ENCODE measurements around the gene SF3A1. TPM values are rescaled to one million over a fixed set of nuclear protein-coding genes. Genes with fewer than 3 reads are reported as not detected.

The SF3A1 gene
- total RNA-seq, 1 experiment from 2014 or later, result 182 TPM

GRCh38 chr22:30333707-30334087 is 23.0 kb downstream of the SF3A1 start:
- H3K9me3 Mint-ChIP-seq (ENCODE audit: unreplicated experiment), result no peaks in the 10 kb centered on the region
- POLR2A ChIA-PET, result no interaction called here
- H3K36me3 Mint-ChIP-seq (ENCODE audit: insufficient read depth, unreplicated experiment), result peaks cover 75% of the 10 kb centered on the region
- CTCF ChIA-PET, result interaction anchor here (1.5 to 1.7 kb wide), 2 partner anchors 46 to 54 kb away, joined by 5 to 6 read pairs; partner anchors contain the start of gene RNF215
- intact Hi-C loops (cut with micrococcal nuclease; ENCODE audit: unreplicated experiment), result no loop called here
- Histone ChIP-seq H3K36me3 (ENCODE audit: control insufficient read depth, insufficient read depth, low read length) (peaks cover 2% of the 10 kb centered on the region), H3K27me3 (replicated peaks; ENCODE audit: control insufficient read depth, insufficient read depth, low read length) (no peaks in the 10 kb centered on the region), H3K4me1 (peaks cover 1% of the 10 kb centered on the region), H3K4me3 (ENCODE audit: low read depth, low read length) (no peak overlapping the region), H3K9me3 (no peaks in the 10 kb centered on the region)
- TF ChIP-seq, protein P1, sequence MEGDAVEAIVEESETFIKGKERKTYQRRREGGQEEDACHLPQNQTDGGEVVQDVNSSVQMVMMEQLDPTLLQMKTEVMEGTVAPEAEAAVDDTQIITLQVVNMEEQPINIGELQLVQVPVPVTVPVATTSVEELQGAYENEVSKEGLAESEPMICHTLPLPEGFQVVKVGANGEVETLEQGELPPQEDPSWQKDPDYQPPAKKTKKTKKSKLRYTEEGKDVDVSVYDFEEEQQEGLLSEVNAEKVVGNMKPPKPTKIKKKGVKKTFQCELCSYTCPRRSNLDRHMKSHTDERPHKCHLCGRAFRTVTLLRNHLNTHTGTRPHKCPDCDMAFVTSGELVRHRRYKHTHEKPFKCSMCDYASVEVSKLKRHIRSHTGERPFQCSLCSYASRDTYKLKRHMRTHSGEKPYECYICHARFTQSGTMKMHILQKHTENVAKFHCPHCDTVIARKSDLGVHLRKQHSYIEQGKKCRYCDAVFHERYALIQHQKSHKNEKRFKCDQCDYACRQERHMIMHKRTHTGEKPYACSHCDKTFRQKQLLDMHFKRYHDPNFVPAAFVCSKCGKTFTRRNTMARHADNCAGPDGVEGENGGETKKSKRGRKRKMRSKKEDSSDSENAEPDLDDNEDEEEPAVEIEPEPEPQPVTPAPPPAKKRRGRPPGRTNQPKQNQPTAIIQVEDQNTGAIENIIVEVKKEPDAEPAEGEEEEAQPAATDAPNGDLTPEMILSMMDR (IDR thresholded peaks at IDR 0.05; ENCODE audit: insufficient read depth in 1 of 2, low read depth in 1 of 2, low read length in 1 of 2, severe bottlenecking in 1 of 2, unreplicated experiment in 1 of 2), result no peak
- H3K27me3 Mint-ChIP-seq (ENCODE audit: insufficient read depth, unreplicated experiment), result no peaks in the 10 kb centered on the region
- no peak for DNase-seq
- H3K4me3 Mint-ChIP-seq (ENCODE audit: unreplicated experiment), result no peak overlapping the region
- H3K4me1 Mint-ChIP-seq (ENCODE audit: low read depth, unreplicated experiment), result peaks cover 2% of the 10 kb centered on the region
- BruUV-seq (replicated peaks), result no TSS peak
- H3K27ac Mint-ChIP-seq (ENCODE audit: unreplicated experiment), result no peak overlapping the region

DNA sequence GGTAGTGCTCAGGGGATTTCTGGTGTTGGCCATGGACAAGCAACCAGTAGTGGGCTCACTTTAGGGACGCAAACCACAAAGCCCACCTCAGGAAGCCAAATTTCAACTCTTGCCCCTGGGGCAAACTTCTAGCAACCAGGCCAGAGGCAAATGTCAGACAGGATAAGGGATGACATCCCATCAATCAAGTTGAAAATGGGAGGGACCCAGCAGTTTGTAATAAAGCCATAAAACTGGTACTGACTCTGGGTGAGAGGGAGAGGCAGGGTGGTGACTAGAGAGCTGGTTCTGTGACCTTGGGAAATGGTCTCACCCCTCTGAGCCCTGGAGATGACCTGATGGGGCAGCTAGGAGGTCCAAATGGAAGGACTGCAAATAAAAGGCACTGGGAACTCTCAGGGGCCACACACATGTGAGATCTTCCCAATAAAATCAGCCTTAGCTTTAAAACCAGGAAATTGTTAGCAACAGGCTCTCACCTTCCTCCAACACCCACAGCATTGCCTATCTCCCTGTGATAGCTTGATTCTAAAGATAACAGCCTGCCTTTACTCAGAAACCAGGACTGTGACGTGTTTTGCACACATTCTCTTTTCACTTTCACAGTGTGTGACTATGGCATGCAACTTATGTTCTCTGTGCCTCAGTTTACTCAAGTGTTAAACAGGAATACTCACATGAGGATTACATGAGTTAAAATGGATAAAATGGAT is 23.5 kb downstream of the SF3A1 start:
- Mint-ChIP-seq H3K9me3 (ENCODE audit: unreplicated experiment) (no peaks in the 10 kb centered on the region), H3K4me1 (ENCODE audit: low read depth, unreplicated experiment) (peaks cover 8% of the 10 kb centered on the region), H3K27me3 (ENCODE audit: insufficient read depth, unreplicated experiment) (no peaks in the 10 kb centered on the region), H3K36me3 (ENCODE audit: insufficient read depth, unreplicated experiment) (peaks cover 75% of the 10 kb centered on the region), H3K27ac (ENCODE audit: unreplicated experiment) (no peak overlapping the region), H3K4me3 (ENCODE audit: unreplicated experiment) (no peak overlapping the region)
- no peaks in the 10 kb centered on the region for H3K27me3 ChIP-seq (replicated peaks; ENCODE audit: control insufficient read depth, insufficient read depth, low read length)
- BruUV-seq (replicated peaks), result no TSS peak
- peaks cover 2% of the 10 kb centered on the region for H3K36me3 ChIP-seq (ENCODE audit: control insufficient read depth, insufficient read depth, low read length)
- ChIA-PET POLR2A (no interaction called here), CTCF (interaction anchor here (1.5 to 1.7 kb wide), 2 partner anchors 45 to 54 kb away, joined by 5 to 6 read pairs; partner anchors contain the start of gene RNF215)
- TF ChIP-seq, protein P1 (IDR thresholded peaks at IDR 0.05; ENCODE audit: insufficient read depth in 1 of 2, low read depth in 1 of 2, low read length in 1 of 2, severe bottlenecking in 1 of 2, unreplicated experiment in 1 of 2), result no peak
- H3K4me3 ChIP-seq (ENCODE audit: low read depth, low read length), result no peak overlapping the region
- H3K4me1 ChIP-seq, result peaks cover 7% of the 10 kb centered on the region
- intact Hi-C loops (cut with micrococcal nuclease; ENCODE audit: unreplicated experiment), result no loop called here
- no peaks in the 10 kb centered on the region for H3K9me3 ChIP-seq
- no peak for DNase-seq

DNA sequence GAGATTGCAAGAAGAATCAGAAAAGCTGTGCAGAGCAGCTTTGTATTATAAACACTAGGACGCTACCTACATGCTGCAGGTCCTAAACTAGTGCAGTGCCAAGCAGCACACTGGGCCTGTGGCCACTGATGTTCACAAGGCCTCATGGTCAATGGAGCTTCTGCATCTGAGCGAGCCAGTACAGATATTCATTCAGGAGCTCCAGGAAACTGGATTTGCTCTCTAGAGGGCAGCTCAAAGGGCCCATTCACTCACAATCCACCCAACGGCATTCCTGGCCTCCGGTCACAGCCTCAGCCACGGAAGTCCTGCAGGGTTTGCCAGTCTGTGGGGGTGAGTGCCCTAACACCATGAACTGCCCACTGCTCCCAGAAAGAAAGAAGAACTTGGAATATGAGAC is 24.1 kb downstream of the SF3A1 start:
- H3K4me1 ChIP-seq, result peaks cover 13% of the 10 kb centered on the region
- Mint-ChIP-seq H3K27ac (ENCODE audit: unreplicated experiment) (no peak overlapping the region), H3K36me3 (ENCODE audit: insufficient read depth, unreplicated experiment) (peaks cover 75% of the 10 kb centered on the region), H3K4me1 (ENCODE audit: low read depth, unreplicated experiment) (peaks cover 14% of the 10 kb centered on the region), H3K27me3 (ENCODE audit: insufficient read depth, unreplicated experiment) (no peaks in the 10 kb centered on the region), H3K9me3 (ENCODE audit: unreplicated experiment) (no peaks in the 10 kb centered on the region), H3K4me3 (ENCODE audit: unreplicated experiment) (no peak overlapping the region)
- no TSS peak for BruUV-seq (replicated peaks)
- no peaks in the 10 kb centered on the region for H3K9me3 ChIP-seq
- H3K4me3 ChIP-seq (ENCODE audit: low read depth, low read length), result no peak overlapping the region
- no peak for DNase-seq
- POLR2A ChIA-PET, result no interaction called here
- TF ChIP-seq, protein P1 (IDR thresholded peaks at IDR 0.05; ENCODE audit: insufficient read depth in 1 of 2, low read depth in 1 of 2, low read length in 1 of 2, severe bottlenecking in 1 of 2, unreplicated experiment in 1 of 2), result no peak
- CTCF ChIA-PET, result interaction anchor here (1.5 to 1.7 kb wide), 2 partner anchors 45 to 55 kb away, joined by 5 to 6 read pairs; partner anchors contain the start of gene RNF215
- no peaks in the 10 kb centered on the region for H3K27me3 ChIP-seq (replicated peaks; ENCODE audit: control insufficient read depth, insufficient read depth, low read length)
- peaks cover 2% of the 10 kb centered on the region for H3K36me3 ChIP-seq (ENCODE audit: control insufficient read depth, insufficient read depth, low read length)
- intact Hi-C loops (cut with micrococcal nuclease; ENCODE audit: unreplicated experiment), result no loop called here

All from Caco-2 (cell line).